ENCODE measurements around the gene BPIFB1.

Gene BPIFB1

GRCh38 chr20:33337531-33338165, 54.6 kb downstream of the BPIFB1 start:
- TF ChIP-seq, protein P1, sequence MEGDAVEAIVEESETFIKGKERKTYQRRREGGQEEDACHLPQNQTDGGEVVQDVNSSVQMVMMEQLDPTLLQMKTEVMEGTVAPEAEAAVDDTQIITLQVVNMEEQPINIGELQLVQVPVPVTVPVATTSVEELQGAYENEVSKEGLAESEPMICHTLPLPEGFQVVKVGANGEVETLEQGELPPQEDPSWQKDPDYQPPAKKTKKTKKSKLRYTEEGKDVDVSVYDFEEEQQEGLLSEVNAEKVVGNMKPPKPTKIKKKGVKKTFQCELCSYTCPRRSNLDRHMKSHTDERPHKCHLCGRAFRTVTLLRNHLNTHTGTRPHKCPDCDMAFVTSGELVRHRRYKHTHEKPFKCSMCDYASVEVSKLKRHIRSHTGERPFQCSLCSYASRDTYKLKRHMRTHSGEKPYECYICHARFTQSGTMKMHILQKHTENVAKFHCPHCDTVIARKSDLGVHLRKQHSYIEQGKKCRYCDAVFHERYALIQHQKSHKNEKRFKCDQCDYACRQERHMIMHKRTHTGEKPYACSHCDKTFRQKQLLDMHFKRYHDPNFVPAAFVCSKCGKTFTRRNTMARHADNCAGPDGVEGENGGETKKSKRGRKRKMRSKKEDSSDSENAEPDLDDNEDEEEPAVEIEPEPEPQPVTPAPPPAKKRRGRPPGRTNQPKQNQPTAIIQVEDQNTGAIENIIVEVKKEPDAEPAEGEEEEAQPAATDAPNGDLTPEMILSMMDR (conservative IDR thresholded peaks at IDR 0.05; ENCODE audit: low read depth, low read length): no peak
- H3K4me3 ChIP-seq (ENCODE audit: low read depth, low read length): no peak overlapping the region

DNA sequence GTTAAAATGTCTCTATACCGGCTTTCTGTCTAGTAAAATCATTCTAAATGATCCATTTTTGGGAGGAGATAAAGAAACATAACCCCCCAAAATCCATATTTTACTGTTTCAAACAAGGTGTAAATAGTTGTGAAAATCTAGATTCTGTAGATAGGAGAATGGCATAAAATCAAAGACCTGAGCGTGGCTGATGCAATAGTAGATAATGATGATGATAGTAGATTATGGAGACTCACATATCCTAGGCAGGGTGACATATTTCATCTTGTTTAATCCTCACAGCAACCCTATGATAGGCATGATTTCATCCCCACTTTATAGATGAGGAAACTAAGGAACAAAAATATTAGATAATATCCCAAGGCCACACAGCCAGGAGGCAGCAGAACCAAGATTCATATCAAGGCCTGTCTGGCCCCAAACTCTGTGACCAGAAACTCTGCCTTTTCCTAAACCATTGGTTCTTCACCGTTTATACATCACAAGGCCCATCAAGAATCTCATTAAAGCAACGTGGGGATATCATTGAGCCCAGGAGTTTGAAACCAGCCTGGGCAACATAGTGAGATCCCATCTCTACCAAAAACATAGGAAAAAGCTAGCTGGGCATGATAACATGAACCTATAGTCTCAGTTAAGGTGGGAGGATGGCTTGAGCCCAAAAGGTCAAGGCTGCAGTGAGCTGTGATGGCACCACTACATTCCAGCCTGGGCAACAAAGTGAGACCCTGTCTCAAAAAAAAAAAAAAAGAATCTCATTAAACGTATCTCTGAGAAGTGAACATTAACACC, 55.6 kb downstream of the BPIFB1 start:
- H3K4me3 ChIP-seq (ENCODE audit: low read depth, low read length): no peak overlapping the region
- TF ChIP-seq, protein P1 (conservative IDR thresholded peaks at IDR 0.05; ENCODE audit: low read depth, low read length): no peak
- DNase-seq (ENCODE audit: low read depth): no peak

More at GRCh38 chr20:33337531-33338165, 54.6 kb downstream of the BPIFB1 start:
- no peak for DNase-seq (ENCODE audit: low read depth)

GRCh38 chr20:33339515-33340058, 56.6 kb downstream of the BPIFB1 start:
- TF ChIP-seq, protein P1 (conservative IDR thresholded peaks at IDR 0.05; ENCODE audit: low read depth, low read length): no peak
- no peak overlapping the region for H3K4me3 ChIP-seq (ENCODE audit: low read depth, low read length)

GRCh38 chr20:33343521-33343920, 60.5 kb downstream of the BPIFB1 start:
- TF ChIP-seq, protein P1 (conservative IDR thresholded peaks at IDR 0.05; ENCODE audit: low read depth, low read length): no peak
- DNase-seq (ENCODE audit: low read depth): no peak
- H3K4me3 ChIP-seq (ENCODE audit: low read depth, low read length): no peak overlapping the region

More at GRCh38 chr20:33339515-33340058, 56.6 kb downstream of the BPIFB1 start:
- no peak for DNase-seq (ENCODE audit: low read depth)

- no peak overlapping the region for H3K4me3 ChIP-seq (ENCODE audit: low read depth, low read length)
- no peak for DNase-seq (ENCODE audit: low read depth)
- TF ChIP-seq, protein P1 (conservative IDR thresholded peaks at IDR 0.05; ENCODE audit: low read depth, low read length): no peak
These were observed 62.3 kb downstream of the BPIFB1 start for GRCh38 chr20:33345342-33345741.

DNA sequence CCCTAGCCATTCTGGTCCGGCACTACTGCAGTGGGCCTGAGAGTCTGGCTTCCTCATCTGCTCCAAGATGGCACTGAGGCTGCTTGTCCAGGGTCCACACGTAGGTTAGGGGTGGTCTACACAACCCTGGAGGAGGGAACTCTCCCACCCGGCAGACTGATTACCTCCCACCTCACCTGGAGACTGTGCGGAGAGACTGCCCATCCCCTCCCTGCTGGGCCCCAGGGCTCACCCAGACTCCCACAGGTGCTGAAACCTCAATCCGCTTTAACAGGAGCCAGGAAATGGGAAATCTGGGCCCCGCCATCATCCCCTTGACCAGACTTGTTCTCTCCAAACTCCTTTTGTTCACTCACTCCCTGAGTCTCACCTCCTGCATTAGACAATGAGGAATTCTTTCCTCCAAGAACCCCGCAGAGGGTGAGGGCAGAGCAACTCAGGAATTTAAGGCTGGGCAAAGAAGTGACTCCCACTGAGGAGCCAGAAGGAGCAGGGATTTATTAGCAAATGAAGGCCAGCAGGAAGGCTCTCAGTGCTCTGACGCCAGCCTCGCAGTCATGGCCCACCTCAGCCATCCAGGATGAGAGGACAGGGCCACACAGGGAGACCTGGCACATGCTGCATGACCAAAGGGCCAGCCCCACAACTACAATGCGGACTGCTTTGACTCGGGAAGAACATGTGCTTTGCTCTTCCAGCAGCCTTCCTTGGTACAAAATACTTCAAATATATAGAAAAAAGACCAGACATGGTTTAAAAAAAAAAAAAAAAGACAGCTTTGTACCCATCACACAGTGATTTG, 65.3 kb downstream of the BPIFB1 start:
- no peak for DNase-seq (ENCODE audit: low read depth)
- TF ChIP-seq, protein P1 (conservative IDR thresholded peaks at IDR 0.05; ENCODE audit: low read depth, low read length): no peak
- no peak overlapping the region for H3K4me3 ChIP-seq (ENCODE audit: low read depth, low read length)
